SIG-M5 treated with dmso at 0.1 percent for 504 hours (cell line): ENCODE measurements around the gene SP3.

Experiments used
- DNase-seq: peaks from one replicate; lab custom pipeline; 2025; ENCODE audit not compliant: unreplicated experiment; lab: John Stamatoyannopoulos, UW

SP3 gene

GRCh38 chr2:173943738-173944137 is 21.4 kb downstream of the SP3 start:
- peak; percentile 44 for DNase-seq

DNA sequence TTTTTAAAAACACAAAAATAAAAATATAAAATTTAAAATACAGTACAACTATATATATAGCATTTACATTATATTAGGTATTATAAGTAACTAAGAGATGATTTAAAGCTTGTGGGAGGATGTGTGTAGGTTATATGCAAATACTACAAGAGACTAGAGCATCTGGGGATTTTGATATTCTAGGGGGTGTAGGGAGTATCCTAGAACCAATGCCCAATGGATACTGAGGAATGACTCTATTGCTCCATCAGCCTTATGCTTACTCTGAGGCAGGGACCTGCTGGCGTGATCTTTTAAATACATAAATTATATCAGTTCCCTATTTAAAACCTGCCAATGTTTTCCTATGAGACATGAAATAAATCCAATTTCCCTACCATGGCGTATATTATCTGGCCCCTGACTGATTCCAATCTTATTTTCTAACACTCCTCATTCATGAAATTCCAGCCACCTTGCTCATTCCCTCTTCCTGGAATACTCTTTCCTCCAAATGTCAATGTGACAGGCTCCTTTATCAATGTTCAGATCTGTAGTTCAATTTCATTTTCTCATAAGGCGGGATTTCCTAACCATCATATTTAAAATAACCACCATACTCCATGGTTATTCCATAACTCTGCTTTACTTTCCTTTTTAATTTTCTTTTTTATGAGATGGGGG is 22.2 kb downstream of the SP3 start:
- no peak for DNase-seq

DNA sequence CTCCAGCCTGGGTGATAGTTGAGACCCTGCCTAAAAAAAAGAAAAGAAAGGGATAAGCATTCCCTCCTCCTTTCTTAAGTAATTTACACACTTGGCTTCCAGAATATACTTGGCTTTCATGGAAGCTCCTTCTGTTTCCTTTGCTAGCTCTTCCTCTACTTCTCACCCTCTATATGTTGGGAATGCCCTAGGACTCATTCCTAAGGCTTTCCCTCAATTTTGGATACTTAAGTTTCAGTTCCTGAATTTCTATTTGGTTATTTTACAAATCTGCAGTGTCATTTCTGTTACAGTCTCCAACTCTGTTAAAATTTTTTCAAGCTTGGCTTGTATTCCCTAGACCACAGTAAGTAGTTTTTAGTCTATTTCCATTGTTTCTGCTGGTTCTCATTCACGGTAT is 23.6 kb downstream of the SP3 start:
- DNase-seq = no peak

GRCh38 chr2:173940208-173941020 is 24.8 kb downstream of the SP3 start:
- DNase-seq = no peak

DNA sequence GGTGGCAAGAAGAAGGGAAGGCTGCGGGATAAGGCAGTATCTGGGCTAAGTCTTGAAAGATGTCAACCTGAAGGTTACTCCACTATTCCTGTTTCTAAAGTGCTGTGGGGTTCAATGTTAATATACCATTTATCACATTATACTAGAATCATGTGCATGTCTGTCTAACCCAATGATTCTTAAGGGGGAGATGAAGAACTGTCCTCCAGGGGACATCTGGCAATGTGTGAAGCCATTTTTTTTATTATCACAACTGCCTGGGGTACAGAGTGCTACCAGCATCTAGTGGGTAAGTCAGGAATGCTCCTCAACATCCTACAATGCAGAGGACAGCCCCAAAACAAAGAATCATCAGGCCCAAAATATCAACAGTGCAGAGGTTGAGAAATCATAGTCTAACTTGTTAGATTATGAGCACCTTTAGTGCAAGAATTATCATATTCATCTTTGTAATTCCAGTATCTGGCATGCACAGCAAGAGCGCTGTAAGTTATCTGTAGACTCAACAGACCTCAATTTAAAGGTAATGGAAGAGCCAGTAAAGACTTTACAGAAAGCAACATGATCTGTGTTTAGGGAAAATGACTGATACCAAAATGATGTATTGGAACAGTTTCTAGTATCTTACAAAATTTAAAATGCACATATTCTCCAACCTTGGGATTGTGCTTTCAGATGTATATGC is 26.3 kb downstream of the SP3 start:
- no peak for DNase-seq

- DNase-seq = no peak
These were observed 29.9 kb downstream of the SP3 start for GRCh38 chr2:173935305-173935704.

DNA sequence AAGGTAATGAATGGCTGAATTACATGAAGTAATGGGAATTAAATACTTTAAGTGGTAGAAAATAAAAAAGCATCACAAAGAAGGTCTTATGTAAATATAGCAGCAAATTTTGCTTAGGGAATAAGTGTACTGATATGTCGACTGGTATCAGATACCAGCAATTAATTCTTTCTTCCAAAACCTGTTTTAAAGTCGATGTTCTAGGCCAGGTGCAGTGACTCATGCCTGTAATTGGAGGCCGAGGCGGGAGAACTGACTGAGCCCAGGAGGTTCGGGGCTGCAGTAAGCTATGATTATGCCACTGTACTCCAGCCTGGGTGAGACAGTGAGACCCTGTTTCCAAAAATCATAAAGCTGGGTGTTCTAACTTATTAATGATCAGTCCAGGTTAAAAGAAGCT is 30.3 kb downstream of the SP3 start:
- no peak for DNase-seq

- DNase-seq = no peak
These were observed 33.4 kb downstream of the SP3 start for GRCh38 chr2:173931751-173932150.

DNA sequence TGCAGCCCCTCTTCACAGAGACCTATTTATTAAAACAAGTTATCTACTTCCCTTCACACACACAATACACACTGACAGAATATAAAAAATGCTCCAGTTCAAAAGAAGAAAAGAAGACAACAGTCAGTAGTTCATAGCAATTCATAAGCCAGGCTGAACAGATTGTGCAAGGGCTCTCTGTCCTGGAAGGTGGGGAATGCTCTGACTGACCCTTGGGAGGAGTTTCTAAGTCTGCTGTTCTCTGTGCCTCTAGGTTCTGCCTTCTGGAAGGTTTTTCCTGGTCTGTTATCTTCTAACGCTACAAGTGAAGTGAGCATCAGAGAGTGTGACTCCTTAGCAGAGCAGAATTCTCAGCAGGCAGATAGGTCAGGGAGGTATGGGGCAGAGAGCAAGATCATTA is 35.7 kb downstream of the SP3 start:
- DNase-seq = no peak

DNA sequence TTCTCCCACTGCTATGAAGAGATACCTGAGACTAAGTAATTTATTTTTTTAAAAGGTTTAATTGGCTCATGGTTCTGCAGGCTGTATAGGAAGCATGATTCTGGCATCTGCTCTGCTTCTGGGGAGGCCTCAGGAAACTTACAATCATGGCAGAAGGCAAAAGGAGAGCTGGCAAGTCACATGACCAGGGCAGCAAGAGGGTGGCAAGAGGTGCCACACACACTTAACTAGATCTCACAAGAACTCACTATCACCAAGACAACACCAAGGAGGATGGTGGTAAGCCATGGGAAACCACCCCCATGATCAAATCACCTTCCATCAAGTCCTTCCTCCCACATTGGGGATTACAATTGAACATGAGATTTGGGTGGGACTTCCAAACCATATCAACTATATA is 38.3 kb downstream of the SP3 start:
- no peak for DNase-seq

DNA sequence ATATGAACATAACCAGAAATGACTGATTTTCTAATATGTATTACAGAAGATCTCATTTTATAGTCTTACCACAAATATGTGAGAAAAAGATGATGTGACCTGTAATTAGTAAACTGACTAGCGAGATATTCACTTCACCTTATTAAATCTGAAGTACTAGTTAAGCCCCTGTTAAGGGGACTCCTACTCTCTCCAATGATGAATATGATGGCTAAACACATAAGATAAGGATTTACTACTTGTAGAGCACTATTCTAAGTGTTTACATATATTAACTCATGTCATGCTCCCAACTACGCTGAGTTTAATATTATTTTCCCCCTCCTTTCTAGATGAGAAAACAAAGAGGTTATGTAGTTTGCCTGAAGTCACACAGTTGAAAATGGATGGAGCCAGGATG is 40.9 kb downstream of the SP3 start:
- DNase-seq = no peak

DNA sequence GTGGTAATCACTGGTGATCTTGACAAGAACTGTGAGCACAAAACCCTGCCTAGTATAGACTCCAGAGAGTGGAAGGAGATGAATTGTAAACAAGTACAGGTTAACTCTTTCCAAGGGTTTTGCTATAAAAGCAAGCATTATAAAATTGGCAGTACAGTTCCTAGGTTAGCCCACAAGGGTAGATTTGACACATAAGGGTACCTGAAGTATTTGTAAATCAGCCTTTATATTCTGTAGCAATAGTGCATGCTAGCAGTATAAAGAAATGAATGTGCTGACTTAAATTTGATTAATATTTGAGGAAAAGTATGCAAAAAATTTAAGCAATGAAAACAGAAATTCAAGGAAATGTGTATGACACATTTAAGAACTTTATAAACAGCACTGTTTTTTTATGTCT is 42.4 kb downstream of the SP3 start:
- no peak for DNase-seq

- DNase-seq = no peak
These were observed 43.1 kb downstream of the SP3 start for GRCh38 chr2:173922068-173922467.

- DNase-seq = peak; percentile 45
These were observed 50.9 kb downstream of the SP3 start for GRCh38 chr2:173914055-173914927.

GRCh38 chr2:173909846-173910245 is 55.3 kb downstream of the SP3 start:
- DNase-seq = no peak

- DNase-seq = no peak
These were observed 58.5 kb downstream of the SP3 start for GRCh38 chr2:173906626-173907025.

DNA sequence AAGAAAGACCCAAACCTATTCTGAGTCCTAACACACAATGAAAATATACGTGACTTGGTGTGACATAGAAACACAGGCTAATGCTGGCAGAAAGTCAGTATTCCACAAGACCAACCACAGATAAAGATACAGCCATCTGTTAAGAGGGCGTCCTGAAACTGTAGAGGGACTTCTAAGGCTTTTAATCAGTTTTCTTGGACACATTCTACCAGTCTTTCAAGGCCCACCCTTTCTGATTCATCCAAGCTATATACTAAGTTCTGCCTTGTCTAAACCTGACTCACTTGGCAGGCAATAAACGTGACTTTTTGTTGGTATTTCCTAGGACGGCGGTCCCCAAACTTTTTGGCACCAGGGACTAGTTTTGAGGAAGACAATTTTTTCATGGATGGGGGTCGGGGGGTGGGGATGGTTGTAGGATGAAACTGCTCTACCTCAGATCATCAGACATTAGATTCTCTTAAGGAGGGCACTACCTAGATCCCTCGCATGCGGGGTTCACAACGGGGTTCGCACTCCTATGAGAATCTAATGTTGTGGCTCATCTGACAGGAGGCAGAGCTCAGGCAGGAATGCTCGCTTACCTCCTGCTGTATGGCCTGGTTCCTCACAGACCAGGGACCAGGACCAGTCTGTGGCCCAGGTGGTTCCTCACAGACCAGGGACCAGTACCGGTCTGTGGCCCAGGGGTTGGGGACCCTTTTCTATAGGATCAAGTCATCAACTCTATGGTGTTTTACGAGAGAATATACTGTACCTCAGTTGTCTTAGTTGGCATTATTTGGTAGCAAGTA is 61.4 kb downstream of the SP3 start:
- no peak for DNase-seq

DNA sequence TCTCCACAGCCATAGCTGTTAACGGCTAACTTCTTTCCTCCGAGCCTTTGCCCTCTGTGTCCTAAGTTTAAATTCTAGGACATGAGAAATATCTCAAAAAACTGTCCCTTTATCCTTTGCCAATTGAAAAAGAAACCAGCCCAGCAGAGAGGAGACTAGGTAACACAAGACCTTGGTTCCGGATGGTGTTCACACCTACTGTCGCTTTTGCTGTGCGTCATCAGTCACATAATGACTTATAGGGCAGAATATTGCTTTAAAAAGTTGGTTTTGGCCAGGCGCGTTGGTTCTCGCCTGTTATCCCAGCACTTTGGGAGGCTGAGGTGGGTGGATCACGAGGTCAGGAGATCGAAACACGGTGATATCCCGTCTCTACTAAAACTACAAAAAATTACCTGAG is 66.2 kb downstream of the SP3 start:
- DNase-seq = no peak

GRCh38 chr2:173898178-173898668 is 67.0 kb downstream of the SP3 start:
- peak; percentile 88 for DNase-seq

DNA sequence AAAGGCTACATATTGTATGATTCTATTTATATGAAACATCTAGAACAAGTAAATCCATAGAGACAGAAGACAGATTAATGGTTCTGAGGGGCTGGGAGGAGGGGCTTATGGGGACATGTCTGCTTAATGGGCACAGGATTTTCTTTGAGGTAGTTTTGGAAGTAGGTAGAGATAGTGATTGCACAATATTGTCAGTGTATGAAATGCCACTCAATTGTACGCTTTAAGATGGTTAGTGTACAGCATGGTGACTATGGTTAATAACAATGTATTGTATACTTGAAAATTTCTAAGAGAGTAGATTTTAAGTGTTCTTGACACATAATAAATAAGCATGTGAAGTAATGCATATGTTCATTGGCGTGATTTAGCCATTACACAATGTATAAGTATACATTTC is 68.4 kb downstream of the SP3 start:
- no peak for DNase-seq
